NB4 (cell line): ENCODE data around the gene FREY1.

Source experiments
- POLR2A ChIP-seq: IDR thresholded peaks from 2 replicates; pipeline ENCODE4 v1.6.1; 2011; ENCODE audit warnings: mild to moderate bottlenecking; ENCODE audit not compliant: insufficient read length; ENCODE audit errors: extremely low read depth
- TF ChIP-seq, protein P1 (sequence below): IDR thresholded peaks from one replicate; pipeline ENCODE4 v1.5.1; 2012; ENCODE audit warnings: low read depth, low read length

DNA sequence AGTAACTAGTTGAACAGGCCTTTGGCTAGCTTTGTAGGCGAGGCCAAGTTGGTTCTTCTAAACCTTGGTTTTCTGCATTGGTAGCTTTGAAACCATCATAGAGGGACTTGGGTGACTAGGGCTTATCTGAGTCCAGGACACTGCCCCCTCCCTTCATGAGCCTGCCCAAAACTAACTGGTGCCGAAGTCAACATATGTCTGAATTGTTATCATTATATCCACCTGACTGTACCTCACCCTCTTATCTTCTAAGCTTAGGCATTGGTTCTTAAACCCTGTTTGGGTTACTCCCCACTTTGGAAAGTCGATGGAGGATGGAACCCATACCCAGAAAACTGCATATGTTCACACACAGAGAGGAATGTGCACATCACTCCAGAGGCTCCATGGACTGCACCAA is 29.2 kb downstream of the FREY1 start:
- TF ChIP-seq, protein P1, sequence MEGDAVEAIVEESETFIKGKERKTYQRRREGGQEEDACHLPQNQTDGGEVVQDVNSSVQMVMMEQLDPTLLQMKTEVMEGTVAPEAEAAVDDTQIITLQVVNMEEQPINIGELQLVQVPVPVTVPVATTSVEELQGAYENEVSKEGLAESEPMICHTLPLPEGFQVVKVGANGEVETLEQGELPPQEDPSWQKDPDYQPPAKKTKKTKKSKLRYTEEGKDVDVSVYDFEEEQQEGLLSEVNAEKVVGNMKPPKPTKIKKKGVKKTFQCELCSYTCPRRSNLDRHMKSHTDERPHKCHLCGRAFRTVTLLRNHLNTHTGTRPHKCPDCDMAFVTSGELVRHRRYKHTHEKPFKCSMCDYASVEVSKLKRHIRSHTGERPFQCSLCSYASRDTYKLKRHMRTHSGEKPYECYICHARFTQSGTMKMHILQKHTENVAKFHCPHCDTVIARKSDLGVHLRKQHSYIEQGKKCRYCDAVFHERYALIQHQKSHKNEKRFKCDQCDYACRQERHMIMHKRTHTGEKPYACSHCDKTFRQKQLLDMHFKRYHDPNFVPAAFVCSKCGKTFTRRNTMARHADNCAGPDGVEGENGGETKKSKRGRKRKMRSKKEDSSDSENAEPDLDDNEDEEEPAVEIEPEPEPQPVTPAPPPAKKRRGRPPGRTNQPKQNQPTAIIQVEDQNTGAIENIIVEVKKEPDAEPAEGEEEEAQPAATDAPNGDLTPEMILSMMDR: no peak
- no peak for TF ChIP-seq POLR2A
